SK-N-SH (cell line): Measurements from ENCODE around the gene ABCC4. TPM values are rescaled to one million over a fixed set of nuclear protein-coding genes. Genes with fewer than 3 reads are reported as not detected.

Experiments
- CTCF ChIA-PET: fragments of 300-600, 350-600 bp; formaldehyde crosslinking; extraction: SDS; loops from one replicate; lab custom pipeline; 2021; lab: Yijun Ruan, JAX
- POLR2A ChIA-PET: fragments of 350-600 bp; sonication (Branson Sonifier 250); formaldehyde crosslinking; extraction: SDS; loops from one replicate; lab custom pipeline; 2020; ENCODE audit warnings: antibody characterized with exemption, inconsistent platforms; lab: Yijun Ruan, JAX
- DNase-seq: peaks from one replicate; pipeline ENCODE4 v3.0.0; 2012
- H2AFZ ChIP-seq: fragments of 200-600 bp; sonication (generic); 2 replicates; pipeline ENCODE4 v1.8.1; 2016; ENCODE audit warnings: antibody characterized with exemption, mild to moderate bottlenecking, low read depth
- H3F3A ChIP-seq: fragments of 200-600 bp; sonication (generic); replicated peaks from 2 replicates; pipeline ENCODE3; 2016; ENCODE audit warnings: antibody characterized with exemption, mild to moderate bottlenecking; ENCODE audit not compliant: insufficient read depth
- H3K27ac ChIP-seq, 2 experiments: fragments of 200-500 bp in 1 of 2; fragments of 200-600 bp in 1 of 2; sonication (Bioruptor generic) in 1 of 2; sonication (generic), shearing (Covaris generic) in 1 of 2; 2 replicates each; pipeline versions ENCODE4 v1.5.1 to v1.6.1; 2014 to 2016; ENCODE audit warnings: low read depth in 2 of 2, inconsistent platforms in 1 of 2, low read length in 1 of 2, mild to moderate bottlenecking in 1 of 2, mixed read lengths in 1 of 2
- H3K27me3 ChIP-seq: fragments of 200-600 bp; sonication (generic), shearing (Covaris generic); 2 replicates; pipeline ENCODE4 v1.6.1; 2016; ENCODE audit warnings: mixed run types; ENCODE audit not compliant: insufficient read depth
- H3K36me3 ChIP-seq, 2 experiments: fragments of 200-500 bp in 1 of 2; fragments of 200-600 bp in 1 of 2; sonication (Bioruptor generic) in 1 of 2; sonication (generic) in 1 of 2; replicated peaks in 1 of 2; 2 replicates each; pipeline versions ENCODE3 to v1.5.1; 2014 to 2016; ENCODE audit warnings: low read length in 1 of 2, mild to moderate bottlenecking in 1 of 2; ENCODE audit not compliant: insufficient read depth in 2 of 2, control insufficient read depth in 1 of 2
- H3K4me1 ChIP-seq, 2 experiments: fragments of 200-500 bp in 1 of 2; fragments of 200-600 bp in 1 of 2; sonication (Bioruptor generic) in 1 of 2; sonication (generic), shearing (Covaris generic) in 1 of 2; 2 replicates each; pipeline versions ENCODE4 v1.5.1 to v1.6.1; 2014 to 2016; ENCODE audit warnings: low read depth in 1 of 2, low read length in 1 of 2, mixed run types in 1 of 2; ENCODE audit not compliant: insufficient read depth in 2 of 2, control insufficient read depth in 1 of 2
- H3K4me2 ChIP-seq: fragments of 200-600 bp; sonication (generic), shearing (Covaris generic); 2 replicates; pipeline ENCODE4 v1.6.1; 2017; ENCODE audit warnings: mixed run types
- H3K4me3 ChIP-seq, 2 experiments: fragments of 200-500 bp in 1 of 2; fragments of 200-600 bp in 1 of 2; sonication (Bioruptor generic) in 1 of 2; sonication (generic), shearing (Covaris generic) in 1 of 2; 2 replicates each; pipeline versions ENCODE4 v1.5.1 to v1.8.1; 2014 to 2016; ENCODE audit warnings: low read depth in 2 of 2, inconsistent platforms in 1 of 2, low read length in 1 of 2, mild to moderate bottlenecking in 1 of 2, mixed read lengths in 1 of 2, moderate library complexity in 1 of 2
- H3K79me2 ChIP-seq: fragments of 200-600 bp; sonication (generic); 2 replicates; pipeline ENCODE4 v1.8.1; 2017; ENCODE audit warnings: mild to moderate bottlenecking; ENCODE audit not compliant: insufficient read depth
- H3K9ac ChIP-seq: fragments of 200-600 bp; sonication (generic); 2 replicates; pipeline ENCODE4 v1.6.1; 2017; ENCODE audit warnings: mixed run types
- H3K9me2 ChIP-seq: fragments of 200-600 bp; sonication (generic); 2 replicates; pipeline ENCODE4 v1.6.1; 2017; ENCODE audit warnings: mixed run types
- H3K9me3 ChIP-seq: fragments of 200-600 bp; sonication (generic); 2 replicates; pipeline ENCODE4 v1.6.1; 2017; ENCODE audit warnings: mixed run types, mild to moderate bottlenecking, moderate library complexity
- H4K20me1 ChIP-seq: fragments of 200-600 bp; sonication (generic); 2 replicates; pipeline ENCODE4 v1.6.1; 2017; ENCODE audit warnings: mild to moderate bottlenecking, mixed run types; ENCODE audit not compliant: insufficient read depth
- CTCF ChIP-seq: fragments of 200-600 bp; sonication (generic); IDR thresholded peaks from 2 replicates; pipeline ENCODE4 v1.6.1; 2017; ENCODE audit warnings: antibody characterized with exemption, mild to moderate bottlenecking, moderate library complexity
- EP300 ChIP-seq, 2 experiments: IDR thresholded peaks; 2 replicates each; pipeline versions ENCODE4 v1.4.0 to v1.6.1; 2012; ENCODE audit warnings: borderline replicate concordance in 1 of 2, low read depth in 1 of 2, low read length in 1 of 2
- EZH2phosphoT487 ChIP-seq: fragments of 200-600 bp; sonication (generic); IDR thresholded peaks from 2 replicates; pipeline ENCODE4 v1.6.1; 2017; ENCODE audit warnings: low read depth, mixed run types, mild to moderate bottlenecking, antibody characterized with exemption, moderate library complexity, borderline replicate concordance
- GATA2 ChIP-seq: sonication (generic); formaldehyde crosslinking; IDR thresholded peaks from 2 replicates; pipeline ENCODE4 v1.5.0; 2020; ENCODE audit warnings: mild to moderate bottlenecking, missing genetic modification reagents
- MEF2A ChIP-seq: IDR thresholded peaks from 2 replicates; pipeline ENCODE4 v1.4.0; 2012; ENCODE audit warnings: low read depth, borderline replicate concordance
- MXI1 ChIP-seq: IDR thresholded peaks from 2 replicates; pipeline ENCODE4 v1.6.1; 2012; ENCODE audit warnings: mild to moderate bottlenecking, low read depth, low read length, improper control_type of control experiment
- NFIC ChIP-seq: IDR thresholded peaks from 2 replicates; pipeline ENCODE4 v1.4.0; 2012; ENCODE audit warnings: borderline replicate concordance
- NRF1 ChIP-seq: IDR thresholded peaks from 2 replicates; pipeline ENCODE4 v1.6.1; 2012; ENCODE audit warnings: low read depth, mild to moderate bottlenecking, low read length
- POLR2AphosphoS5 ChIP-seq: IDR thresholded peaks from 2 replicates; pipeline ENCODE4 v1.6.1; 2012; ENCODE audit warnings: low read depth, low read length
- RCOR1 ChIP-seq: fragments of 150-350 bp; IDR thresholded peaks from 2 replicates; pipeline ENCODE4 v1.6.1; 2017; ENCODE audit warnings: antibody characterized with exemption, low read length
- SIN3A ChIP-seq: IDR thresholded peaks from 2 replicates; pipeline ENCODE4 v1.6.1; 2012; ENCODE audit warnings: low read depth, mild to moderate bottlenecking, low read length, moderate library complexity, borderline replicate concordance
- TAF1 ChIP-seq: IDR thresholded peaks from 2 replicates; pipeline ENCODE4 v1.6.1; 2012; ENCODE audit warnings: low read depth, mild to moderate bottlenecking, low read length, moderate library complexity, borderline replicate concordance
- USF1 ChIP-seq: IDR thresholded peaks from 2 replicates; pipeline ENCODE4 v1.4.0; 2012; ENCODE audit warnings: low read depth, borderline replicate concordance
- WGBS: methylation state at CpG from one replicate; pipeline ENCODE4 v1.1.6; 2017; ENCODE audit warnings: low lambda C conversion rate; 5-methylcytosine and 5-hydroxymethylcytosine counted together
- polyA plus RNA-seq, 3 experiments: library from polyadenylated mRNA; depleted of rRNA; stranded (reverse); fragments of >200 nt; gene quantifications; 2 replicates each; pipeline ENCODE4 v1.2.3, GENCODE V29; 2012
- TF ChIP-seq, protein P1 (sequence below): fragments of 150-350 bp; IDR thresholded peaks from 2 replicates; pipeline ENCODE4 v1.6.1; 2016; ENCODE audit warnings: mild to moderate bottlenecking, low read depth, low read length

The ABCC4 gene
- polyA plus RNA-seq, 1 of the 3 experiments (the other 2 are of a cell fraction): 7.8 TPM

DNA sequence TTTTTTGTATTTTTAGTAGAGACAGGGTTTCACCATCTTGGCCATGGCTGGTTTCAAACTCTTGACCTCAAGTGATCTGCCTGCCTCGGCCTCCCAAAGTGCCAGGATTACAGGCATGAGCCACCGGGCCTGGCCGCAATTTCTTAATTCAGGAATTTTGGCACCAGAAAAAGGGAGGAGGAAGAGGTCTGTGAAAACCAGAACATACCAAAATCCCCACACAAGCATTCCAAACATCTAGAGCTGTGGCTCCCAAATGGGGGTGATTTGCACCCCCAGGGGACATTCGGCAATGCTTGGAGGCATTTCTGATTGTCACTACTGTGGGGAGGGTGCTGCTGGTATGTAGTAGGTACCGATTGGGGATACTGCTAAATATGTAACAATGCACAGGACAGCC lies 40.2 kb upstream of the ABCC4 start (continued):
- TF ChIP-seq MXI1: no peak

GRCh38 chr13:95338905-95339304 lies 37.7 kb upstream of the ABCC4 start:
- TF ChIP-seq EZH2phosphoT487 (no peak), MEF2A (no peak), EP300 (IDR thresholded peaks at IDR 0.05; ENCODE audit: borderline replicate concordance in 1 of 2, low read depth in 1 of 2, low read length in 1 of 2) (no peak), RCOR1 (no peak), GATA2 (CRISPR knock-in tag) (no peak), NRF1 (no peak), NFIC (no peak), CTCF (no peak), TAF1 (no peak), POLR2AphosphoS5 (no peak), SIN3A (no peak), USF1 (no peak)
- TF ChIP-seq, protein P1, sequence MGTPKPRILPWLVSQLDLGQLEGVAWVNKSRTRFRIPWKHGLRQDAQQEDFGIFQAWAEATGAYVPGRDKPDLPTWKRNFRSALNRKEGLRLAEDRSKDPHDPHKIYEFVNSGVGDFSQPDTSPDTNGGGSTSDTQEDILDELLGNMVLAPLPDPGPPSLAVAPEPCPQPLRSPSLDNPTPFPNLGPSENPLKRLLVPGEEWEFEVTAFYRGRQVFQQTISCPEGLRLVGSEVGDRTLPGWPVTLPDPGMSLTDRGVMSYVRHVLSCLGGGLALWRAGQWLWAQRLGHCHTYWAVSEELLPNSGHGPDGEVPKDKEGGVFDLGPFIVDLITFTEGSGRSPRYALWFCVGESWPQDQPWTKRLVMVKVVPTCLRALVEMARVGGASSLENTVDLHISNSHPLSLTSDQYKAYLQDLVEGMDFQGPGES: no peak
- Histone ChIP-seq H3K9ac (no peak overlapping the region), H3K9me2 (no peaks in the 10 kb centered on the region), H2AFZ (no peak overlapping the region), H3K4me3 (no peak overlapping the region), H3F3A (no peaks in the 10 kb centered on the region), H3K4me1 (no peaks in the 10 kb centered on the region), H4K20me1 (no peaks in the 10 kb centered on the region), H3K27me3 (no peaks in the 10 kb centered on the region), H3K27ac (no peak overlapping the region), H3K9me3 (no peaks in the 10 kb centered on the region), H3K79me2 (no peaks in the 10 kb centered on the region), H3K36me3 (no peaks in the 10 kb centered on the region), H3K4me2 (no peak overlapping the region)
- POLR2A ChIA-PET: no interaction called here
- CTCF ChIA-PET: no interaction called here
- DNase-seq: no peak
- 89% methylated on average over 3 of the region's 3 CpGs for WGBS
